Activated gamma-delta T cell (primary cell): ENCODE measurements around the gene KIF6.
"Not testable (repeated sequence)": the region's sequence is repeated elsewhere in the genome, so short reads cannot be mapped to it uniquely, and the experiment has no call there.

Experiments
- DNase-seq: peaks from one replicate; lab custom pipeline; 2025; lab: John Stamatoyannopoulos, UW

Gene KIF6

DNA sequence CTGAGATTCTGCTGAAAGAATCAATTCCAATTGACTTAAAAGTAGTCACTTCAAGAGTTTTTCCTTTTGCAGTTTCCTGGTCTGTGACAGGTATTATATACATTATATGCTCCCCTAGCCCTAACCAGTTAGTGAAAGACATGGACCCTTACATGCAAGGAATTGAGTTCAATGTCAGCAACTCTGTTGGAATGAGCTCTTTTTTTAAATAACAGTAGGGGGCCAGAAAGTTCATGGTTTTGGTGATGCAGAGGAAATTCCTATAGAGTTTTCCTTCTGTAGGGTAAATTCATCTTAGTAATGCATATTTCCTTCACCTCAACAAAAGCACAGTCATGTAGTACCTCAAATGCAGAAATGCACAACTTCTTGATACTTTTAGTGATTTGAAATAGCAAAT is 172.2 kb downstream of the KIF6 start:
- DNase-seq, result no peak

DNA sequence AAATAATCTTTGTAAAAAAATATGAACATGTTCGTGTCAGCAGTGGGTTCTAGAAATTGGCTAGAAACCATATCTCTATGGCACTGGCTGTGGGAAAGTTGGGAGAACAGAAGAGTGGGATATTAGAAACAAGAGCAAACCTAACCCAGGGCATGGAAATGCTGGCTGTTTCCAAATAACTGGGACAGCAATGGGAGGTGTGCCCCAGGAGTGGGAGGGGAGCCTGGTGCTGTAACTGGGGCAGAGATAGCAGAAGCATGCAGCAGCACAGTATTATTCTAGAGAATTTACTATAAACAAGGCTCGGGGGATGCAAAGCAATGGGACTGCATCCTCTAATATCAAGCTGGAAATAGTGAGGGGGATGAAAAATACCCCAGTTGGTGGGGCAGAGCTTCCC is 175.0 kb downstream of the KIF6 start:
- no peak for DNase-seq

DNA sequence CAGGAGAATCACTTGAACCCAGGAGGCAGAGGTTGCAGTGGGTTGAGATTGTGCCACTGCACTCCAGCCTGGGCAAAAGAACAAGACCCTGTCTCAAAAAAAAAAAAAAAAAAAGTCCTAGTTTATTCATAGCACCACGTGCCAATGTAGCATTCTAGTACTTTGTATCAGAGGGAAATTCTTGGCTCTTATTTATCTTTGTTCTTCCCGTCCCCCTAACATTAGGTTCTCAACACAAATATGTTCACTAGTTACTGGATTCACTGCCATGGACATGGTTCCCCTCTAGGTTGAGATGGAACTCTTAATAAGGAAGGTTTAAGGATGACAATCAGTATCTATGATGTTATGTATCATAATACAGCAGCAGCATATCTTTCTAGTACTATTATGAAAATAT is 178.5 kb downstream of the KIF6 start:
- no peak for DNase-seq

DNA sequence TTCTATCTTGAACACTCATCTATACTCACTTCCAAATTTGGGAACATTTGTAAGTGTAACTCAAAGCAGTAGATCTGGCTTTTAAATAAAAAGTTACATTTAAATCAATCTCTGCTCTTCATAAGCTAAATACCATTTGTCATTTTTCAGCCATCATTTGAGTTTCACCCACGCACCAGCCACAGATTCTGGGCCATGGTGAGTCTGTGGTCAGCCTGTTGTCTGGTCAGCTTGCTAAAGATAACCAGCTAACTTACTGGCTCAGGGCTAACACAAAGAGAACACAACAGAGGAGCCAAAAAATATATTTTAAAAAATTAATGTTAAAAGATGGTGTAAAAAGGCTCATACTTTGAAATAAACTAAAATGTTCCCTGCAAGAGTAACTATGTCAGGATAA is 181.3 kb downstream of the KIF6 start:
- DNase-seq, result no peak

DNA sequence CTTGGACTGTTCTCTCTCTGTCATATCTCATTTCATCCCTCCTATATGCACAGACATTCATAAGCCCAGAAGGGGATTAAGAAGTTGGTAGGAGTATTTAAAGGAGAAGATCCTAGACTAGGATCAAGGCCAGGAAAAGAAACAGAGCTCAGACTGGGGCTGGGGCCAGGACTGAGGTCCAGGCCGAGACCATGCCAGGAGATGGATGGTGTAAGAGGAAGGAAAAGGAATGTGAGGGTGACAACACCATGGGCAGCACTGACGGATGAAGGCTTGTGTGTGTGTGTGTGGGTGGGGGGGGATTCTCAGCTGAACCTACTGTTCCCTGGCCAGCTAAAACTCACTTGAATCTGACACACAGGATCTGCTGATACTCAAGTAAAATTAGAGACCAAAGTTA is 182.1 kb downstream of the KIF6 start:
- DNase-seq, result no peak

DNA sequence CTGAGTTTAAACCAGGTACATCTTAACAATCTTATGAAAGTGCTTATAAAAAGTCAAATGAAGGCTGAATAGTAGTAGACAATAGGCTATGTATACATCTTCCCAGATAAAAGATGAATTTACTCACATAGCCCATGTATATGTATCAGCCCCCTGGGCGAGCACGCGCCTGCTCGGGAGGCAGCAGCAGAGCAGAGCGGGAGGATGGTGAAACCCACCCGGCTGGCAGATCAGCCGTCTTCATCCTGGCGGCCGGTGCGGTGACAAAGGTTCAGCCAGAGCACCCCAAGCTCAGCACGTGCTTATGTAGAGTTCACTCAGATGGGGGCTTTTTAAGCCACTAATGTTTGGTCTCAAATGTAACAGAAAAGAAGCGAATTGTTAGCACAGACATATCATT is 184.8 kb downstream of the KIF6 start:
- no peak for DNase-seq

DNA sequence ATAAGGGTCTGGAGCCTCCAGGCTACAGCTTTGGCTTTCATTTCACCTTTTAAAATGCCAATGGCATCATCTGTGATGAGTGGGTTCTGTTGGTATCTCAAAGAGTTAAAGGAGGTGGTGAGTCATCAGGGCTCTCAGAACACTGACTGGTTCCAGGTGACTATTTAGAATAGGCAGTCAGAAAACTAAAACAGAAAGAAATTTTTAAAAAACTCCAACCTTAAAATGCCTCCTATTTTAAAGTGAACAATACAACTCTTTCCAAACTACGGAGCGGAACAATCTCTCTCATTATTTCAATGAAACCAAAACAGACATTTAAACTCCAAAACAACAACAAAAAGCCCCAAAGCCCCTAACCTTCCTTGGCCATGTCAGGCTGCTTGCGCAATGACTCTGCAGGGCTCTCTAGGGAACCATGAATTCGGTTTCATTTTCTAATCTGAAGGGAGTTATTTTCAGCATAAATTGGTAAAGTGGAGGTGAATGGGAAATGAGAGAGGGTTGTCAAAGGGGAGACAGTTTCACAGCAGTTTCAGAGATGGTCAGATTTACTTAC is 194.9 kb downstream of the KIF6 start:
- DNase-seq, result no peak

DNA sequence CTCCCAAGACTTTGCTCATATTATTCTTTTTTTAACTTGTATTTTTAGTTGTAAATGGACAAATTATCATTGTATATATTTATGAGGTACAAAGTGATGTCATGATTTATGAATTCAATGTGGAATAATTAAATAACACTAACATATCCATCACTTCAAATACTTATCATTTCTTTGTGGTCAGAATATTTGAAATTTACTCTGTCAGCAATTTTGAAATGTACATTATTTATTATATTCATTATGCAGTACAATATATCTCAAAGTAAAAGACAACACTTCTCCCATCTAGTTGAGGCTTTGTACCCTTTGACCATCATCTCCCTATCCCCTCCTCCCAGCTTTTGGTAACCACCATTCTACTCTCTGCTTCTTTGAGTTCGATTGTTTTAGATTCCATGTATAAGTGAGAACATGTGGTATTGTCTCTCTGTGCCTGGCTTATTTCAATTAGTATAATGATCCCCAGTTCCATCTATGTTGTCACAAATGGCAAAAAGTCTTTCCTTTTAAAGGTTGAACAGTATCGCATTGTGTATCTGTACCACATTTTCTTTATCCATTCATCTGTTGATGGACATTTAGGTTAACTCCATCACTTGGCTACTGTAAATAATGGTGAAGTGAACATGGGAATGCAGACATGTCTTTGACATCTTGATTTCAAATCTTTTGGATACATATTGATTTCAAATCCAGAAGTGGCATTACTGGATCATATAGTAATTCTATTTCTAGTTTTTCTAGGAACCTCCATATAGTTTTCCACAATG is 197.2 kb downstream of the KIF6 start:
- no peak for DNase-seq

DNA sequence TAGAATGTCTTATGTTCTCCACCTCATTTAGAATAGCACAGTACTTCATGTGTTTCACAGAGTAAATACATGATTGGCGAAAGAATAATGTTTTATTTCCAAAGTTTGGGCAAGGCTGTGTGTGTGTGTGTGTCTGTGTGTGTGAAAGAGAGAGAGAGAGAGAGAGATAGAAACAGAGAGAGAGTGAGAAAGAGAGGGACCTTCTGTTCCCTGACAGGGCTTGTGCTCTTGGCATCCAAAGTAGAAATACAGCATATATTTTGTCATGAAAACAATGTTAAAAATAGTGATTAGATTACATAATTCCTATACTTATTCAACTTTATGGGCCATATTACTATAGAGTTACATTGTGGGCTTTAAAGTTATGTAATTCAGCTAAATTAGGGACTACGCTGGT is 201.2 kb downstream of the KIF6 start:
- DNase-seq, result no peak

DNA sequence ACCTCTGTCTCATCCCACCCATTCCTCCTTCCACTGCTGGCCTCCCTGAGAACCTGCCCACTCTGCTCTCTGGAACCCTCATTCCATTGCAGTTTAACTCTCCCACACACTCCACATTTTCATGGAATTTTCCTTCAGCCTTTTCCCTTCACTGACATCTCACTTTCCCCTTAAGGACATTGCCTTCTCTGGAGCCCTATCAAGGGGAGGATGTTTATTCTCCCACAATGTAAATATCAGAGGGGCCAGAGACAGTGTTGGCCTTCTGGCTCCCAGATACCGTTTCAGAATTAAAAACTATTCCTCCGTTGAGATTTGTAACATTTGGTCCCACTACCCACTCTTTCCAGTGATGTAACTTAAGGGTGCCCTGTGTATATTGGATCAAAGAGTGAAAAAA is 203.2 kb downstream of the KIF6 start:
- DNase-seq, result no peak

DNA sequence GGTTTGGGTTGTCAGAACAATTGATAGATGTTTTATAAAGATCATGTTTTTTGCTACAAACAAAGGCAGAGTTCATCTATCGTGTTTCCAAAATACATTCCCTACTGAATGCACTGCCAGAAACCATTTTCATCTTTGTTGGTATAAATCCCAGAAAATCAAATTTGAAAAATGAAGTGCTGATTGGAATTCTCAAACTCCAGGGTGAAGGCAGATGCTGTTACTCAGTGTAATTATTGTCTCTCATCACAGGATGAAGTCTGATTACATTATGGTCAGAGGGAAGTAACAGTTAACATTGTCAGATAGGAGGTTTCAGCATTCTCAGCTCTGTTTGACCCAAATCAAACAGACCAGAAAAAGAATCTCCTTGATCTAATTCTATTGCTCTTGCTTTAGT is 204.3 kb downstream of the KIF6 start:
- DNase-seq, result no peak

DNA sequence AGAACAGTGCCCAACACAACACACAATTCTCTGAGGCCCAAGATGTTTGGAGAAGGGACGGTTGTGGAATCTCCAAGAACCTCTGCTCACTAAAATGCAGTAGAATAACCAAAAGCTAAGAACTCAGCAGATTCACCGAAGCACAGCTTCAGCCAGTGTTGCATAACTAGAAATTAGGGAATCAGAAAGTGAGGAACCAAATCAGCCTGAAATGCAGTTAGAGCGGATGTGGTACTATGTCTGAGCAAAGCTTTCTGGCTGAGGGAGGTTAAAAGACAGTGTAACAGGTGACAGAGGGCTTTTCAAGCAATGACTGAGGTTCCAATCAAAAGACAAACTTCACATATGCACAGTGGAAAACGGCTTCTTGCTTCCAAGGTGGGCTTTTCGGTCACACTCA is 204.8 kb downstream of the KIF6 start:
- DNase-seq, result no peak

DNA sequence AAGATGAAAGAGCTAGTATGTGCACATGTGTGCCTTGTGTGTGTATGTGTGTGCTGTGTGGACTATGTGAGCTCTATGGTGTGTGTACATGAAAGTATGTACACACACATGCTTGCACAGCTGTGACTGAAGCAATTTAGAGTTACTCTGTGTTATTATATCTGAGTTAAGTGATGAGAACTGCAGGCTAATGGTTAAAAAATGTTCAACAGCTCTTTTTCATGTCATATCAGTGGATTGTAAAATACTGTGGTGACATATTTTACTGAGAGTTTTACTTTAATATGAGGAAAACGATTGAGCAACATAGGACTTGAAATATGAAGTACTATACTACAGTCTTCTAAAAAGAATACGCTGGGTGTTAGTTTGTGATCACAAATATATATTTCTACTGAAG is 207.0 kb downstream of the KIF6 start:
- no peak for DNase-seq

DNA sequence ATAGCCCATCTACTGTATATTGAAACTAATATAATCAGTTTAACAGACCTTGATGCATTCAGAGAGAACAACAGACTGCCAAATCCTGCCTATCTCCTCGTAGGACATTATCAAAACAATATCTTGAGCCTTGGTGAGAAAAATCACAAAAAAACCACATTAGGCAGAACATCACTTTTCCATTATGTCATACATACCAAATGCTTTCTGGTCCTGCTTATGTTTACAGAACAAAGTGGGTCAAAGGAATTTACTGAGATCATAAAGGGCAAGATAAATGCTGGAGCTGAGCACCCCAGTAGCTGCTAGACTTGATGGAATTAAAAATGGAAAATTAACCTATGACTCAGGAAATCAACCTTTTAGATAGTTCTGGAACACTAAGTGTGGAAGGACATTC is 207.5 kb downstream of the KIF6 start:
- no peak for DNase-seq

DNA sequence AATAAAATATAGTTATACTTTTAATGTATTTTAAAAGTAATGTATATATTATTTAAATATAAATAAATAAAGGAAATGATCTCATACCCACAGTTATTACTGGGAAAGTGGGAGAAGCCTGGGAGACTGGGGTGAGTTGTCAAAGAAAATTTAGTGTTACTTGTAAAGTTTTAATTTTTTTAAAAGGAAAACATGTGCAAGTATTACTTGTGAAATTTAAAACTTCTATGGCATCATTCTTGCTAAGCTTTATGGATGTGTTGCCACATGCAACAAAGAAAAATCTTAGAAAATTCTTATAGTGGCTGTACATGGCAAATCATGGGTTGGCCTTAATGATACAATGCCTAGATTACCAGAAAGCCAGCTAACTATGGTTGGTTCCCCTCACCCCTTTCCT is 208.7 kb downstream of the KIF6 start:
- DNase-seq, result no peak

DNA sequence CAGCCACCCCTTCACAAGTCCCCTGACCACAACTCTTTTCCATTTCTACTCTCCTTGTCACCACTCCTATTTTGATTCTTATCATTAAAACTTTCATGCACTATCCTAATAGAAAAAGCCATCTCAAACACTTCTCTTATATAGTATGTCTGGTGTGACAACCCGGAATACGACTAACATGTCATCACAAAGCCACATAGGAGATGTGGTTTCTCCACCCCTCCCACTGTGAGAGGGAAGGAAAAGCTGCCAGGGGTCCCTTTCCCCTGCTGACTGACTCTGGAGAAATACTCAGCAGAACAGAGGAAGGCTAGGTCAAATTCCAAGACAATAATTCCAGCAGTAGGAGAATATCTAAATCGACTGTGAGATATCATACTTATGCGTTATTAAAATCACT is 209.7 kb downstream of the KIF6 start:
- no peak for DNase-seq

DNA sequence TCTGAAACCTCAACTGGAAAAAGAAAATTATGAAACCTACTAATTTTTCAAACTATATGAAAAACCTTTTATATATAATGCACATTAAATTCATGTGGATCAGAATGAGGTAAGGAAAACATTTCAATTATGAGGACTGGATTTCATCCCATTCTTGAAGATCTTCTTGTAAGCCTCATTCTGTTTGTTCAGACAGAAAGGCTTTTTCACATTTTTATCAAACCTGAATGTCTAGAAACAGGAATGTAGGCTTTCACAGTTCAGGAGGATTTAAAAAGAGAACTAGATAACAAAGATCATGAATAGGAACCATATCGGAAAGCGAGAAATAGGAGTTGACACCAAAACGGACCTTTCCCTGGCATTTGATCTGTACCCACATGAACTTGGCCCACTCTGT is 210.2 kb downstream of the KIF6 start:
- no peak for DNase-seq

DNA sequence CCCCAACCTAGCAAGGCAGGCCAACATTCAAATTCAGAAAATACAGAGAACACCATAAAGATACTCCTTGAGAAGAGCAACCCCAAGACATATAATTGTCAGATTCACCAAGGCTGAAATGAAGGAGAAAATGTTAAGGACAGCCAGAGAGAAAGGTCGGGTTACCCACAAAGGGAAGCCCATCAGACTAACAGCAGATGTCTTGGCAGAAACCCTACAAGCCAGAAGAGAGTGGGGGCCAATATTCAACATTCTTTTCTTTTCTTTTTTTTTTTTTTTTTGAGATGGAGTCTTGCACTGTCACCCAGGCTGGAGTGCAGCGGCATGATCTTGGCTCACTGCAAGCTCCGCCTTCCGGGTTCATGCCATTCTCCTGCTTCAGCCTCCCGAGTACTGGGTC is 215.4 kb downstream of the KIF6 start:
- DNase-seq, result not testable (repeated sequence)

DNA sequence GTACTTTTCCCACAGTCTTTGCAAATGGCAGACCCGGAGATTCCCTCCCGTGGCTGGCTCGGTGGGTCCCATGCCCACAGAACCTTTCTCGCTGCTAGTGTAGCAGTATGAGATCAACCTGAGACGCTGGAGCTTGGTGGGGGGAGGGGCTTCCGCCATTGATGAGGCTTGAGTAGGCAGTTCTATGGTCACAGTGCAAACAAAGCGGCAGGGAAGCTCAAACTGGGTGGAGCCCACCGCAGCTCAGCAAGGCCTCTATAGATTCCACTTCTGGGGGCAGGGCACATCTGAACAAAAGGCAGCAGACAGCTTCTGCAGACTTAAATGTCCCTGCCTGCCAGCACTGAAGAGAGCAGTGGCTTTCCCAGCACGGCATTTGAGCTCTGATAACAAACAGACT is 216.7 kb downstream of the KIF6 start:
- DNase-seq, result no peak

DNA sequence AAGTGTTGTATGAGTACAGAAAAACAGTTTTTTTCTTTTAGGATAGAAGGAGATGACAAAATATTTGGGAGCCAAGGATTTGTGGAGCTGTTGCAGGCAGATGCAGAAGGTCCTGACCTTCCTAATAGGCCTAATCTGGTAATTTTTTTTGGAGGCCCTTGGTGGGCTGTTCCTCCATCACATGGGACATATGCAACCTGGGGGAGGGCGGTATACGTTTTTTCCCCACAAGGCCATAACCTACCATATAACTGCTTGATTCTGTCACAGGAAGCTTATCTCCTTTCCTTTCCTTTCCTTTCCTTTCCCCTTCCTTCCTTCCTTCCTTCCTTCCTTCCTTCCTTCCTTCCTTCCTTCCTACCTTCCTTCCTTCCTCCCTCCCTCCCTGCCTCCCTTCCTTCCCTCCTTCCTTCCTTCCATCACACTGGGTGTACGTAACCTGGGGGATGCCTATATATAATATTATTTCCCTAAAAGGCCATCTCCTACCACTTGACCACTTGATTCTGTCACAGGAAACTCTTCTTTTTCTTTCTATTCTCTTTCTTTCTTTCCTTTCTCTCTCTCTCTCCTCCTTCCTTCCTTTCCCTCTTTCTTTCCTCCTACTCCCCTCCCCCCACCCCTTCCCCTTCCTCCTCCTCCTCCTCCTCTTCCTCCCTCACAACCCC is 217.7 kb downstream of the KIF6 start:
- DNase-seq, result no peak

DNA sequence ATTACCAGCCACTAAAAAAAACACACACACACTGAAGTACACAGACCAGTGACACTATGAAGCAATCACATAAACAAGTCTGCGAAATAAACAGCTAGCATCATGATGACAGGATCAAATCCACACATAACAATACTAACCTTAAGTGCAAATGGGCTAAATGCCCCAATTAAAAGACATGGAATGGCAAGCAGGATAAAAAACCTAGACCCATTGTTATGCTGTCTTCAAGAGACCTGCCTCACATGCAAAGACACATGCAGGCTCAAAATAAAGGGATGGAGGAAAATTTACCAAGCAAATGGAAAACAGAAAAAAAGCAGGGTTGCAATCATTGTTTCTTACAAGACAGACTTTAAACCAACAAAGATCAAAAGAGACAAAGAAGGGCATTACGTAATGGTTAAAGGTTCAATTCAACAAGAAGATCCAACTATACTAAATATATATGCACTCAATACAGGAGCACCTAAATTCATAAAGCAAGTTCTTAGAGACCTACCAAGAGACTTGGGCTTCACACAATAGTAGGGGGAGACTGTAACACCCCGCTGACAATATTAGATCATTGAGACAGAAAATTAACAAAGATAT is 222.7 kb downstream of the KIF6 start:
- not testable (repeated sequence) for DNase-seq

DNA sequence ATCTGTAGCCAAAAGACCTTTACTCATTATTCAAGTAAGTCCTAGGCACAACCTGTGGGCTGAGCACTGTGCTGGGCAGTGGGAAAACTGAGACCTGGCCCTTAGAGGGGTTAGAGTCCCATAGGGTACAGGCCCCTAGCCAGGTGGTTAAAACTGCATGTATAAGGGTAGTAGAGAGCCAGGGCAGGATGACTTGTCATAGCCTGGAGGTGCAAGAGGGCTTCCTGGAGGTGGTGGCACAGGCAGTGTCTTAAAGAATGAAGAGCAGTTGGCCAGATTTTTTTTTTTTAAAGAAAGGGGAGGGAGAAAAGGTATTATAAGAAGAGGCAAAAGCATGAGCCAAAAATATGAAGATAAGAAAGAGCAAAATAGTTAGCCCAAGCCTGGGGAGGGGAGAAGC is 226.2 kb downstream of the KIF6 start:
- no peak for DNase-seq

DNA sequence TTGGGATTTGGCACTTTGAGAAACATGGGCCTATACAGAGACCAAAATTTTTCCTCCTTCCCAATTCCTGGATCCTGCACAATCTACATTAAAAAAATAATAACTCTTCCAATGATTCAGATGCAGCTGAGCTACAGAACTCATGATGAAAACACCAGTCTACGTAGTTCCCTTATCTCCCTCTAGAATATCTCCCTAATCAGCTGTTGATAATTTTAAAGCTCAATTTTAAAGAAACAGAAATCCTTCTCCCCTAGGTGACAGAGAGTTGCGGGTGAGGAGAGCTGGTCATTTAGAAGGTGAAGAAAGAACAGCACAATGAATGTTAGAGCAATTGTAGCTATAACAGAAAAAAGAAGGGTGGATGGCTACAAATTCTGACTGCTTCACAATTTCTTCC is 227.1 kb downstream of the KIF6 start:
- DNase-seq, result no peak
